SK-N-SH (cell line): ENCODE data around the gene DCDC1.

Experiments
- CHD2 ChIP-seq: fragments of 150-350 bp; IDR thresholded peaks from 2 replicates; pipeline ENCODE4 v1.6.1; 2018; ENCODE audit warnings: low read length; ENCODE audit not compliant: partially characterized antibody
- CTCF ChIP-seq: fragments of 200-600 bp; sonication (generic); IDR thresholded peaks from 2 replicates; pipeline ENCODE4 v1.6.1; 2017; ENCODE audit warnings: antibody characterized with exemption, mild to moderate bottlenecking, moderate library complexity
- EZH2phosphoT487 ChIP-seq: fragments of 200-600 bp; sonication (generic); IDR thresholded peaks from 2 replicates; pipeline ENCODE4 v1.6.1; 2017; ENCODE audit warnings: low read depth, mixed run types, mild to moderate bottlenecking, antibody characterized with exemption, moderate library complexity, borderline replicate concordance
- GABPA ChIP-seq: IDR thresholded peaks from 2 replicates; pipeline ENCODE4 v1.4.0; 2012; ENCODE audit warnings: low read depth, mild to moderate bottlenecking
- MAX ChIP-seq: IDR thresholded peaks from 2 replicates; pipeline ENCODE4 v1.4.0; 2012; ENCODE audit warnings: low read depth
- NFIC ChIP-seq: IDR thresholded peaks from 2 replicates; pipeline ENCODE4 v1.4.0; 2012; ENCODE audit warnings: borderline replicate concordance
- POLR2AphosphoS5 ChIP-seq: IDR thresholded peaks from 2 replicates; pipeline ENCODE4 v1.6.1; 2012; ENCODE audit warnings: low read depth, low read length
- RFX5 ChIP-seq: IDR thresholded peaks from 2 replicates; pipeline ENCODE4 v1.6.1; 2012; ENCODE audit warnings: mild to moderate bottlenecking, improper control_type of control experiment, low read length
- SIN3A ChIP-seq: IDR thresholded peaks from 2 replicates; pipeline ENCODE4 v1.6.1; 2012; ENCODE audit warnings: low read depth, mild to moderate bottlenecking, low read length, moderate library complexity, borderline replicate concordance
- TF ChIP-seq, protein P1 (sequence below): IDR thresholded peaks from 2 replicates; pipeline ENCODE4; 2012
- TF ChIP-seq, protein P2 (sequence below): IDR thresholded peaks from 2 replicates; pipeline ENCODE4 v1.6.1; 2012; ENCODE audit warnings: mild to moderate bottlenecking, low read depth, low read length, moderate library complexity

DNA sequence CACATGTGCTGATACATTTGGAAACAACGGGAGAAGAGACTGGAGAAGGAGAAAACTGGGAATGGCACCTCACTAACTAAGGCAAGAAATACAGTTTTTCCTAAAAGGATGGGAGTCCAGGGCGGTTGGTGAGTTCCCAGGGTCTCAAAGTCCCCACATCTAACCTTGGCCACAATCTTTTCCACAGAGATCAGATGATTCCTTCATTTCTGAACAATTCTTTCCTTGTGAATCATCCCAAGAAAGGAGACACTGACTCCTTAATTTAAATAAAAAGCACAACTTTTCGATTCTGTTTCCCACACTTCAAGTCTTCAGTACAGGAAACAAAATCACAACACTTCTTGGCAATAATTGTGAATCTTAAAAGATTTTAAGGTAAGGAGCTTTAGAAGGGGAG lies 384.7 kb downstream of the DCDC1 start:
- TF ChIP-seq POLR2AphosphoS5 (no peak), CTCF (no peak), CHD2 (no peak), RFX5 (no peak), EZH2phosphoT487 (no peak), SIN3A (no peak), MAX (no peak), GABPA (no peak), NFIC (no peak)
- TF ChIP-seq, protein P1, sequence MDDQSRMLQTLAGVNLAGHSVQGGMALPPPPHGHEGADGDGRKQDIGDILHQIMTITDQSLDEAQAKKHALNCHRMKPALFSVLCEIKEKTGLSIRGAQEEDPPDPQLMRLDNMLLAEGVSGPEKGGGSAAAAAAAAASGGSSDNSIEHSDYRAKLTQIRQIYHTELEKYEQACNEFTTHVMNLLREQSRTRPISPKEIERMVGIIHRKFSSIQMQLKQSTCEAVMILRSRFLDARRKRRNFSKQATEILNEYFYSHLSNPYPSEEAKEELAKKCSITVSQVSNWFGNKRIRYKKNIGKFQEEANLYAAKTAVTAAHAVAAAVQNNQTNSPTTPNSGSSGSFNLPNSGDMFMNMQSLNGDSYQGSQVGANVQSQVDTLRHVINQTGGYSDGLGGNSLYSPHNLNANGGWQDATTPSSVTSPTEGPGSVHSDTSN = no peak
- TF ChIP-seq, protein P2, sequence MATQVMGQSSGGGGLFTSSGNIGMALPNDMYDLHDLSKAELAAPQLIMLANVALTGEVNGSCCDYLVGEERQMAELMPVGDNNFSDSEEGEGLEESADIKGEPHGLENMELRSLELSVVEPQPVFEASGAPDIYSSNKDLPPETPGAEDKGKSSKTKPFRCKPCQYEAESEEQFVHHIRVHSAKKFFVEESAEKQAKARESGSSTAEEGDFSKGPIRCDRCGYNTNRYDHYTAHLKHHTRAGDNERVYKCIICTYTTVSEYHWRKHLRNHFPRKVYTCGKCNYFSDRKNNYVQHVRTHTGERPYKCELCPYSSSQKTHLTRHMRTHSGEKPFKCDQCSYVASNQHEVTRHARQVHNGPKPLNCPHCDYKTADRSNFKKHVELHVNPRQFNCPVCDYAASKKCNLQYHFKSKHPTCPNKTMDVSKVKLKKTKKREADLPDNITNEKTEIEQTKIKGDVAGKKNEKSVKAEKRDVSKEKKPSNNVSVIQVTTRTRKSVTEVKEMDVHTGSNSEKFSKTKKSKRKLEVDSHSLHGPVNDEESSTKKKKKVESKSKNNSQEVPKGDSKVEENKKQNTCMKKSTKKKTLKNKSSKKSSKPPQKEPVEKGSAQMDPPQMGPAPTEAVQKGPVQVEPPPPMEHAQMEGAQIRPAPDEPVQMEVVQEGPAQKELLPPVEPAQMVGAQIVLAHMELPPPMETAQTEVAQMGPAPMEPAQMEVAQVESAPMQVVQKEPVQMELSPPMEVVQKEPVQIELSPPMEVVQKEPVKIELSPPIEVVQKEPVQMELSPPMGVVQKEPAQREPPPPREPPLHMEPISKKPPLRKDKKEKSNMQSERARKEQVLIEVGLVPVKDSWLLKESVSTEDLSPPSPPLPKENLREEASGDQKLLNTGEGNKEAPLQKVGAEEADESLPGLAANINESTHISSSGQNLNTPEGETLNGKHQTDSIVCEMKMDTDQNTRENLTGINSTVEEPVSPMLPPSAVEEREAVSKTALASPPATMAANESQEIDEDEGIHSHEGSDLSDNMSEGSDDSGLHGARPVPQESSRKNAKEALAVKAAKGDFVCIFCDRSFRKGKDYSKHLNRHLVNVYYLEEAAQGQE = no peak
